Stimulated activated CD4-positive, alpha-beta T cell treated with anti-CD3 and anti-CD28 coated beads, Interleukin-12 subunit alpha, Interleukin-12 subunit beta, amount 100 ng/mL, for 48 hours (primary cell): ENCODE data around the gene FGF5.
"Not testable (repeated sequence)": the region's sequence is repeated elsewhere in the genome, so short reads cannot be mapped to it uniquely, and the experiment has no call there.

Experiments
- DNase-seq, 3 donors: peaks; one replicate each; pipeline ENCODE4 v3.0.0-alpha.2; 2020; ENCODE audit warnings: low read depth in 2 of 3, low spot score in 1 of 3

Gene FGF5

DNA sequence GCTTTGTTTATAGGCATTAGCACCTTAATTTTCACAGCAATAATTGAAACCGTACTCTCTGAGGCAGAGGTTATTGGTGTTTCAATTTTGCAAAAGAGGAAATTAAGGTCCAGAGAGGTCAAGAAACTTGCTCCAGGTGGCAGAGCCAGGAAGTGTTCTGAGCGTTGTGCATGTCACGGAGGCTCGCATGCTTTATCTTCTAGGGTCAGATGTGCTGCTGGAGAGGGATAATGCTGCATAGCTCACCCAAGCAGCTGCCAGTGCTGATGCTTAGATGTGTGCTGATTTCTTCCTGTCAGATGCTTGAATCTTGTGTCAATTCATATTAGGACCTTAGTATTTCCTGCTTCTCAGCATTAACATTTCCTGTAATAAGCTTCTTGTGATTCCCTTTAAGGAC lies 13.0 kb upstream of the FGF5 start:
- DNase-seq, result no peak

DNA sequence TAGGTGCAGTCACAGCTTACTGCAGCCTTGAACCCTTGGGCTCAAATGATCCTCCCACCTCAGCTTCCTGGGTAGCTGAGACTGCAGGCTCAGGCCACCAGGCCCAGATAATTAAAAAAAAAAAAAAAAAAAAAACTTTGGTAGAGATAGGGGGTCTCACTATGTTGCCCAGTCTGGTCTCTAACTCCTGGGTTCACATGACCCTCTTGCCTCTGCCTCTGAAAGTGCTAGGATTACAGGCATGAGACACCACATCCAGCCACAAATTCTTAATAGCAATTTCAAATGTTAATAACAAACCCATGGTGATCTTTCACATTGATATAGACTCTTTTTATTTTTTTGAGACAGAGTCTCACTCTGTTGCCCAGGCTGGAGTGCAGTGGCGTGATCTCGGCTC lies 12.3 kb upstream of the FGF5 start:
- no peak for DNase-seq

DNA sequence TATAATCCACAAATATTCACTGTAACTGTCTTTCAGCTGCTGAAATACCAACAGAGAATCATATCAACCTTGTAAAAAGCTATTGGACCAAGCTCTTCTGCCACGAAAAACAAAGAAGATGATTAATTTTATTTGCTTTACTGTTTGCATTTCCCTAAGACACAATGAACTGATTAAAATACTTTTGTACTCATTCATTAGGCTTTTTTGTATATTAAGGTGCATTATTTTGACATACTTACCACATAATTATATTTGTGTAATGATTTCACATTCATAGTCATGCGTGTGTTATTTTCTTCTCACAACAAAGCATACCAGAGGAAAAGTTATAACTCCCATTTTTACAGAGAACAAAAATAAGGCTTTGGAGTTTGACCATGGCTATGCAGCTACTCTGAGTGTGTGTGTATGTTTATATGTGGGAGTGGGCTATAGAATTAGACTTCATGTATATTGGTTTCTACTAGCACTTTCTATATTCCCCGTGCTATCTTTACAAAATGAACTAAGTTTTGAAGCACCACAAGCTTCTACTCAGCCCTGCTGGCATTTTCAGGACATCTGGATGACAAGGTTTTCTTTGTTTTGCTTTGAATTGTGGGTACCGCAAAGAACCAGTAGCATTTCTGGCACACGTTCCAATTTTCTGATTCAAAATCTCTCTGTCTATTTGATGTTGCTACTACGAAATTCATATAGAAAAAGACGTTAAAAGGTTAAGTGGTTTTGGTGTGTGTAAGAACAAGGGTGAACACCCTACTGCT lies 11.0 kb upstream of the FGF5 start:
- DNase-seq, result no peak

- no peak for DNase-seq
Measured at GRCh38 chr4:80257851-80258250, 8.6 kb upstream of the FGF5 start.

DNA sequence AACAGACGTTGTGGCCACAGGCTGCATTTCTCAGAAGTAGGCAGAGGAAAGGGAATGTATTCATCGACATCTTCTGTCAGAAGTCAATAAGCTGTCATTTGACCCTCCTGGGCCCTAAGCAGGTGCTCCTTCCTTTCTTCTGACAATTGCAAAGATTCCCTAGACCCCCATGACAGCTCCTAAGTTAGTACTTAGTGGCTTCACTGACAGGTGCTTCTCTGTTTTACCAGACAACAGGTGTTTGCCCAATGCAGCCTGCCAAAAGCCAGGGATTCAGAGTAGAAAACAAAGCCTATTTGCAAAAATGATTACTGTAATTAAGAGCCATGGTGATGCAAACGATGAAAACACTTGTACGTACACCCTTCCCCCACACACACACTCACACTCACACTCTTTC lies 7.5 kb upstream of the FGF5 start:
- no peak for DNase-seq

DNA sequence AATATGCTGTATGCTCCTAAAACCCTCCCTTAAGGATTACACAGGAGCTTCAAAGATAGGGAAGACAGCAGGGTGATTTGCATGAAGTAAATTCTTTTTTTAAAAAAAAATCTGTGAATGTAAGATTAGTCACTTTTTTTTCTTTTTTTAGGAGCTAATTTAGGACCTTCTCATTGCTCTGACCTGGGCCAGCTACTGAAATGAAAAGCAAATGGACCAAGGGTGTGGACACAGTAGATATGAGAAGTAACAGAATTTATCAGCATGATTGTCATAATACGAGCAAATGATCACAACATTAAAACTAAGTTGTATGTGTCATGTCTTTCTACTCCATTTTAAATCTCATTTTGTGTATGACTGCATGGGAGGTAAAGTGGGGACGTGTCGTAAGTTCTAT lies 6.6 kb upstream of the FGF5 start:
- DNase-seq, result no peak

GRCh38 chr4:80261989-80262600 lies 4.4 kb upstream of the FGF5 start:
- DNase-seq, result no peak

DNA sequence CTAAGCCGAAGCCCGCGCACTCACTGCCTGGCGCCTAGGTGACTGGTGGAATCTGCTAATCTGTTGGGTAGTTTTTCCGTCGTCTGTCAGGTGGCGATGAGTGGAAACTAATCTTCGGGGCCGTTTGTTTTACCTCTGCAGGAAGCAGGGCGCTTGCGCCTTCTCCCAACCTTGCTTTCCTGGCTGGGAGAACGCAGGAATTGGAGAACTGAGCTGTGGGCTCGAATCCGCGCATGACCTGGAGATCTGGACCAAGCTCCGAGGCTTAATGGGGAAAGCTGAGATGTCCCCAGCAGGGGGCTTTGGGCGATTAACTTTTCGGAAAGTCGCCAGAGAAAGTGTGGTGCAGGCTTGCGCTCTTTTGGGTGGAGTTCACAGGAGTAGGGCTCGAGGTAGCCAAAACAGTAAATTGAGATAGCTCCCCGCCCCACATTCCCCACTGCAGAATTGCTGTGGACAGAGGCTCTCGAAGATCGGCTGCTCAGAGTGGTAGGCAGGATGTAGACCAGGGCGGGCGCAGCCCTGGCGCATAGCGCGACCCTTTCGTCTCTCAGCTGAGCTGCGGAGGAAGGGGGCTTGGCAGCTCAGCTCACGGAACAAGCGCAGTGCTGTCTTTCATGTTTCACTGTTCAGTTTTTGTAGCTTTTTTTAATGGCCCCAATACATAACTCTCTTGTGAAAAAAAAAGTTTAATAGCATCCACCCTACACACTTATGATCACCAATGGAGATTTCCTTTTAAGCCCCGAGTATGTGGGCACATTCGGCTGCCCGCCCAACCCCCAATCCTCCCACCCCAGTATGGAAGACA lies 2.7 kb upstream of the FGF5 start:
- DNase-seq, result no peak

DNA sequence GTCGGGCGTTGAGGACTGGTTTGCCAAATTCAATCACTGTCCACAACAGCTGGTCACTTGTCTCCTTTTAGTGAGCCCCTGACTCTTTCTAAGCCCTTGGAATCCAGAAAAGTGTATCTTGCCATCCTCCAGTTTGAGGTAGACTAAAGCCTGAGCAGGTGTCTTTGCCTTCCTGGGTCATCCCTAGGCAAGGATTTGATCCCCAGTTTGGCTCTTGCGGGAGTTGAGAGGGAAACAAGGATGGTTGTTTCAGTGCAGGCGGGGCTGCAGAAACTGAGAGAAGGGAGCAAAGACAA lies 2.2 kb upstream of the FGF5 start:
- DNase-seq, result no peak

DNA sequence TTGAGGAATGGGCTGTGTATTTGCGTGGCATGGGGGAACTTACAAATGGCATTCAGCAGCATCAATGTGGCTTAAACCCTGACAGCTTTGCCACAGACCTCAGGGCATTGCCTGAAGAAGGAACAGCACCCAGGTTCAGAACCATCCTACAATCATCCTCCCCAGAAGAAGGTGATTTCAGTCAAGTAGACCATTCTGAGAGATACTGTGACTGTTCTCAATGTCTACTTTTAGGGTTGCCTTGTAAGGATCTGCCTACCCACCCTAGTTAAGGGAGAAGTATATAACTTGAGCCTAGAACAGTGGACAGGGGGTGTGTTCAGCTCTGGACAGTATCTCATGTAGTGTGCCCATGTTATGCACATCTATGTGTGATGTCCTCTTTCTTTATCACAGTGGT lies 1.6 kb upstream of the FGF5 start:
- no peak for DNase-seq

DNA sequence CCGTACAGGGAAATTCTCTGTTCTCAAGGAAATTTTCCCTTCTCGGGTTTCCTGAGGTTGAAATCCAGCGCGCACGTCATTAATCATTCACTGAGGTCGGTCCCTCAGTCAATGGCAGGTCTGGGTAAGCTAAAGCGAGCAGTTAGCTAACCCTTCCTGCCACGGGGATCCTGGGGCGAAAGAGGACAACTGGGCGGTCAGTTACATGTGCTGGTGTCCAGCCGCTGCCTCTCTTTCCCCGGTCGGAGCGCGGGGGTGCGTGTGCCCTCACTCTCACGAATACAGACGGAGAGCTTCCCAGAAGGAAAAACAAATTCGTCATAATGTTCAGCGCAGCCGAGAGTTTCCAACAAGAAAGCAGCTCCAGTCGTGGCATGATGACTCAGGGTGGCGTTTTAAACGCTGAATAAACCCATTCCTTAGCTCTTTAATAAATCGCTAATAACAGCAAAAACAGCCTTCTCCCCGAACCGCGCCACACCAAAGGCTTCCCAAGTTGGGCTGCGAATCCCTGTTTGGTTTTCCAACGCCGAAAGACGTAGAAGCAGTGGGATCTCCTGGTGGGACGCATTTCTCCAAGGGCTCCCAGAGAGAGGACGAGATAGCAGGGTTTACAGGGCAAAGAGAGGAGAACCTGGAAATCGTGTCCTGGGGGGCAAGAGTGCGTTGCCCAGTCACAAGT lies 752 bp upstream of the FGF5 start:
- DNase-seq, result no peak

DNA sequence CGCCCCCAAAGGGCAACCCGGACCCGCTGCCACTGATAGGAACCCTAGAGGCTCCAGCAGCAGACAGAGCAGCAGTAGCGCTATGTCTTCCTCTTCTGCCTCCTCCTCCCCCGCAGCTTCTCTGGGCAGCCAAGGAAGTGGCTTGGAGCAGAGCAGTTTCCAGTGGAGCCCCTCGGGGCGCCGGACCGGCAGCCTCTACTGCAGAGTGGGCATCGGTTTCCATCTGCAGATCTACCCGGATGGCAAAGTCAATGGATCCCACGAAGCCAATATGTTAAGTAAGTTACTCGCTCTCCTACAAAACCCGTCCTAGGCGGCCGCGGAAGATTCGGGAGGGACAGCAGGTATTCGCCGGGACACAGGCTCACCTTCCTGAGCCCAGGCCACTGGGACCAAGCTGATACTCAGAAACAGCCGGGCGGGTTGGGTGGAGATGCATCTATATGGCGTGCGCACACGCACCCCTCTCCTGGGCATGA lies 477 bp downstream of the FGF5 start:
- no peak for DNase-seq

- DNase-seq, result no peak
Measured at GRCh38 chr4:80268081-80268823, 1.8 kb downstream of the FGF5 start.

- no peak for DNase-seq
Measured at GRCh38 chr4:80268936-80269335, 2.5 kb downstream of the FGF5 start.

DNA sequence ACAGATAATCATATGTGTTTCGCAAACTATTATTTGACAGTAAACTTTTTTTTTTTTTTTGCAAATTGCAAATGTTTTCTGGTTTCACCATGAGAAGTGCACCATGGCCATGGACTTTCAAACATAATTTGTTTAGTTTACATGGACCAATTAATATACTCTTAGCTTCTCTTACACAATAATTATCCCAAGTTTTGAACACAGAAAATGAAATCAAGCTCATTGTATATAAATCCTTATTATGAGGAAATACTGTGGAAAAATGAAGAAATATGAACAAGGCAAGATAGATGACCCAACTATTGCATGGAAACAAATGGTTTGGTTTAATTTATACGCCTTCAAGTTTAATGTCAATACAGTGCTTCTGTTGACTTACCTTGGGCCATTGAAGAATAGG lies 3.9 kb downstream of the FGF5 start:
- no peak for DNase-seq

DNA sequence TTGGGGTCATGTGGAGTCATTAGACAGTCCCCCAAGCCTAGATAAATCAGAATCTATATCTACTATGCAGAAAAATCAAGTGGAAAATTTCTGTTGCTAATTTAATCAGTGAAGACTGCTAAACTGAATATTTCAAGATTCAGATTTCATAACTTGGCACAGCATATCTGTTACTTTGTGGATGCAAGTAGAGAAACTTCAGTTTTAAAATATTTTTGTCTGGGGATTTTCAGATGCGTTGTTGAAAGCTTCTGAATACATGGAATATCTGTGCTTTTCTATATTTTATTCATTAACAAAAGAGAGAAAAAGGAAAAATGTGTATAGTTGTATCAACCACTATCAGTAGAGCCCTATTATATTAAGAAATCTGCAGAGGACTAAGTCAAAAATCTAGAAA lies 4.4 kb downstream of the FGF5 start:
- DNase-seq, result no peak

- DNase-seq, result no peak
Measured at GRCh38 chr4:80271801-80272200, 5.3 kb downstream of the FGF5 start.

DNA sequence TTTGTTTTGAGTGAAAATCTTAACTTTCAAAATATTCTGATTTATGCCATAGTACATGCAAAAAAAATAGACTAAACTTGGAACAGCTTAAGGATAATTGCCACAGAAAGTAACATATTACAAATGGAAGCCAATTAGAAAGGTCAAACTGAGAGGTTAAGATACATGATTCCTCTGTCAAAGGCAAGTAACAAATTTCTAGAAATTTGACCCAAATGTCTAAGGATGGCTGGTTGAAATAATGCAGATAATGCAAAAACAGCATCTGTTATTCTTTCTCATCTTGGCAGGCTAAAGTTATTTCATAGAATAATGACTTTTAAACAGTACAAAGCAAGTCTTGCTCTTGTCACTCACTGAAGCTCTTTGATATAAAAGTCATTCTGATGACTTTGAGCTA lies 10.5 kb downstream of the FGF5 start:
- no peak for DNase-seq

DNA sequence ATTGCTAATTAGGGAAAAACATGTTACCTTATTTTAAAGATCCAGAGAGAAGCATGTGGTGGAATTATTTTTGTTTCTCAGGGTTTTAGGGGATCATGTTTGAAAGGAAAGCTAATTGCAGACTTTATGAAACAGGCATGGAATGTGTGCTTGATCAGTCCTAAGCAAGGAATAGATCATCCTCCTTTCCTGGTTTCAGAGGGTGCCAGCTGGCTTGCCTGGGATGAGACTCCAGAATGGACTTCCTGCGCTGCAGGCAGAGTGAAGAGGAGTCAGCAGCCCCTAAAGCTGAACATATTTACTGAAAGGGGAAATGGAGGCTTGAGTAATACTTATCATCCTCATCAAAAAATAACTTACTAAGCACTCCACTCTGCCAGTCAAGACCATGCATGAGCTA lies 13.3 kb downstream of the FGF5 start:
- DNase-seq, result no peak

DNA sequence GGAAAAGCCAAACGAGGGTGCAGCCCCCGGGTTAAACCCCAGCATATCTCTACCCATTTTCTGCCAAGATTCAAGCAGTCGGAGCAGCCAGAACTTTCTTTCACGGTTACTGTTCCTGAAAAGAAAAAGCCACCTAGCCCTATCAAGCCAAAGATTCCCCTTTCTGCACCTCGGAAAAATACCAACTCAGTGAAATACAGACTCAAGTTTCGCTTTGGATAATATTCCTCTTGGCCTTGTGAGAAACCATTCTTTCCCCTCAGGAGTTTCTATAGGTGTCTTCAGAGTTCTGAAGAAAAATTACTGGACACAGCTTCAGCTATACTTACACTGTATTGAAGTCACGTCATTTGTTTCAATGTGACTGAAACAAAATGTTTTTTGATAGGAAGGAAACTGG lies 20.0 kb downstream of the FGF5 start:
- no peak for DNase-seq

GRCh38 chr4:80290665-80291064 lies 24.2 kb downstream of the FGF5 start:
- not testable (repeated sequence) for DNase-seq
